ENCODE data around the gene SLC35G2. TPM values are rescaled to one million over a fixed set of nuclear protein-coding genes. Genes with fewer than 3 reads are reported as not detected.

Gene SLC35G2
- 8.3 and 14.5 TPM in 2 replicates for total RNA-seq

DNA sequence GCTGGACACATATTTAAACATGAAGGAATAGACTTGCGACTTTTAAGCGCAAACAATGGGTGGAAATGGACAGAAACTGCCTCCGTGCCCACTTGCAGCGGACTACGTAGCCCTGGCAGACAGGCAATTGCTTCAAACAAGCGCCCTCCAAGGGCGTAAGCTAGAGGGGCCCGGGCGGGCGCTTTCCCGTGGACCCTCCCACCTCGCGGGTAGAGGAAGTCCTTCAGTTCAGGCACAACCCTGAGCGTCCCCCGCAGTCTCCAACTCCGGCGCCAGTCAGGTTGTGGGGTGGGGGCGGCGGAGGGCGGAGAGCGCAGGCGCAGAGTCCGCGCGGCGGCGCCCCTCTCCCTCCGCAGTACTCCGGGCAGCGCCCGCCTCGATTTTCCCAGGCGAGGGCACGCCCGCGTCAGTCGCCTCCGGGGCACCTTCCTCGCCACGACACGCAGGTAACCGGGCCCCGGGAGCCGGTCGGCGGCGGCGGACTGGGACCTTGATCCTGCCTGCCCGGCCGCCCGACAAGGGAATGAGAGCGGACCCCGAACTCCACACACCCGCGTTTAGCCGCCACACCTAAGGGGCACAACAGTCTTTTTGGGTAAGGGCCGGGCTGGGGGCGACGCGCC lies at the start of gene SLC35G2:
TSS of gene SLC35G2 (plus strand) at position 358 of the 623 bp plus-strand sequence. CDS start 35,335 bp downstream, outside the sequence.

DNA sequence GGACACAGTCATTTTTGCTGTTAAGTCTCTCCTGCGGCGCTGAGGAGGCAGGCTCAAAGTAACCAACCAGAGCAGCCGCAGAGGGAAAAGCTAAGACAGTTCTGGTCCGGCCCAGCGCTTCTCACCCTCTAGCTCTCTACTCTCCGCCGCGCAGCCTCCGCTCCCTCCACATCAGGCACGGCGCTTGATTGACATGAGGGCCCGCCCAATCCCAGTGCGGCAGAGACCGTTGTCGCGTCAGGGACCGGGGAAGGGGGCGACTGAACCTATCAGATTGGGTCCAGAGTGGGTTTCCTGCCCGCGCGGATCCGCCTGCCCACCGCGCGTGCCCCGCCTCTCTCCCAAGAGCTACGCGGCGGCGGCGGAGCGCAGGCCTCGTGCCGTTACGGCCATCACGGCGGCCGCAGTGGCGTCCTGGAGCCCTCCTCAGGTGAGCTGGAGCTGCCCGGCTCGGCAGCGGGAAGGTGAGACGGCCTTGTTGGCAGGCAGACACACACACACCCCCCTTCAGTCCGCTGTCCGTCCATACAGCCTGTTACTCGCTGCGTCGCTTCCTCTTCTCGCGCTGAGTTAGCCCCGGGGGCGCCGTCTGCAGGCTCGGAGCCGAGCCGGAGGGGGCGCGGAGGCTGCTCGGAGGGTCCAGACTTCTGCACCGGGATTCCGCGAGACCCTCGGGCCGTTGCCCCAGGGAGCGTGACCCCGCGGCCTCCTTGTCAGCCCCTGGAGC lies 43.1 kb downstream of the SLC35G2 start, which contains the start of gene NCK1:
TSS of gene NCK1 (plus strand) at position 319 of the 727 bp plus-strand sequence. CDS start 65,794 bp downstream, outside the sequence.

Other genes starting within 250 kb of the SLC35G2 start
- 38.3 and 48.5 TPM in 2 replicates for gene STAG1, start 66.7 kb upstream of the SLC35G2 start, total RNA-seq
- gene NCK1, start 43.1 kb downstream of the SLC35G2 start, total RNA-seq = 34.2 and 90.8 TPM in 2 replicates
- gene IL20RB, start 138.9 kb downstream of the SLC35G2 start, total RNA-seq = 1.9 and 2.0 TPM in 2 replicates